ENCODE results near the gene PACS2.
"Not testable (repeated sequence)": the region's sequence is repeated elsewhere in the genome, so short reads cannot be mapped to it uniquely, and the experiment has no call there.

The PACS2 gene

DNA sequence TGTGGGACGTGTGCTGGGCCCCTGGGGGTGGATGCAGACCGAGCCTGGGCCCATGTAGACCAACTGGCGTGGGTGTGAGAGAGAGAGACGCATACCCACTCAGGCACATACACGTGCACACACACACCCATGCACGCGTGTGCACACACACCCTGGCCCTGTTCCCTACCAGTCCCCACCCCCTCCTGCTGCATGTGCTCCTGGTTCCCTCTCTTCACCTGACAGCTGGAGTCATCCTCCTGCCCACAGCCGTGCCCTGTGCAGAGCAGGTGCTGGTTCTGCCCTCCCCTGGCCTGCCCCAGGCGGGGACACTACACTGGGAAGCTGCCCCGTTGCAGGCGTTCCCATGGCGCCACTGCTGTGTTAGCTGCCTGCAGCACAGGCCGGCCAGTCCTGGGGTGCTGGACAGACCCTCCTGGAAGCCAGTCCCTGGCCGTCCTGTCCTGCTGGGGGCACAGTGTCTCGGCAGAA, 18.5 kb downstream of the PACS2 start:
- no peak for DNase-seq (ENCODE audit: low read depth)

DNA sequence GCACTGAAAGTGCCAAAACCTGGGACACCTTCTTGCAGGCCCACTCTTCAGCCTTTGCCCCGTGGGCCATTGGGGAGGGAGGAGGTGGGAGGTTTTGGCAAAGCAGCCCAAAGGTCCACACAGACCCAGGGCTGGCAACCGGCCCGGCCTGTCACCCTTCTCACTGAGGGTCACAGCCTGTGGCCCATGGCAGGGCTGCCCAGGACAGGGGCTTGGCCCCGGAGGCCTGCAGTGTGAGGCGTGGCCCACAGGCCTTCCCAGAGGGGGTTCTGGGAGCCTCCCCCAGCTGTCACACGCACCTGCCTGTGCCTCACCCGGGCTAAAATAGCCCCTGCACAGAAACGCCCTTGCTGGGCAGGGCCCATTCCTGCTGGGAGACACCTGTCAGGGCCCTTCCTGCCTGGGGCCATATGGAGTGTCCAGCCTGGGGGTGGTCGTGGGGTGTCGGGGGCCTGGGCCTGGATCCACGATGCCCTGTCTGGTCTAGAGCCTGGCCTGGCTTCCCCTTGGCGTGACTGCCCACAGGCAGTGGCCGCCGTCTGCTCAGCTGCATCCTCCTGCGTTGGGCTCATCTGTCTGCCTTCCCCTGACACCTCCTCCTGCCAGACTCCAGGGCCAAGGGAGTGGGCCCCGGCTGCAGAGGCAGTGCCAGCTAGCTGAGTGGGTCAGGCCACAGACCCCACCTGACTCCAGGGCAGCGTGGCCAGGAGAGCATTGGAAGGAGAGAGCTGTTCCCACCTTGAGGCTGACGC, 19.2 kb downstream of the PACS2 start:
- no peak for DNase-seq (ENCODE audit: low read depth)

DNA sequence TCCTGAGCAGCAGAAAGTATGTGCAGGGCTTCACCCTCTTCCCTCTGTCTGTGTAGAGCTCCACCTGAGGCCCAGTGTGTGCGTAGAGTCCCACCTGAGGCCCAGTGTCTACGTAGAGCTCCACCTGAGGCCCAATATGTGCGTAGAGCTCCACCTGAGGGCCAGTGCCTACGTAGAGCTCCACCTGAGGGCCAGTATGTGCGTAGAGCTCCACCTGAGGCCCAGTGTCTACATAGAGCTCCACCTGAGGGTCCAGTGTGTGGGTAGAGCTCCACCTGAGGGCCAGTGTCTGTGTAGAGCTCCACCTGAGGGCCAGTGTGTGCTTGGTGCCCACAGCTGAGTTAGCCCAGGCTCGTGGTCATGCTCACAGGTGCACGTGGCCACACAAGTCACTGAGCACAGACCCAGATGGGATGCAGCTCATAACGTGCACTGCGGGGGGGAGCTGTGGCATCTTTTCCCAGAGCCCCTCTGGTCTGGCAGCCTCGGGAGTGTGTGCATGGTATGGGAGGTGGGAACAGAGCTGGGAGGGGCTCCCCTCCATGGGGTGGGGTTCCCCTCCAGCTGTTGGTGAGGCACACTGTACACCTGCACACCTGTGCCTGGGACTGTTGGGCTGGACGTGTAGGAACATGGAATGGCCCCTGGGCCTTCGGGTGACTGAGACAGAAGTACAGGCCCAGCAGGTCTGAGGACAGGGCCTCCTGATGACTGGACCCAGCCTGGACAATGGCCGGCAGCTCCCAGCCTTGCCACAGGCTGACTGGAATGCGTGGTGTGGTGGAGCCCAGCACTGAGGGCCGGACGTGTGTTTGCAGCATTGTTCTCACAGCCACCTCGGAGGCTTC, 20.1 kb downstream of the PACS2 start:
- no peak for DNase-seq (ENCODE audit: low read depth)

- not testable (repeated sequence) for DNase-seq (ENCODE audit: low read depth)
Measured at GRCh38 chr14:105335231-105335542, 20.6 kb downstream of the PACS2 start.

GRCh38 chr14:105335735-105336476, 21.4 kb downstream of the PACS2 start:
- no peak for DNase-seq (ENCODE audit: low read depth)

DNA sequence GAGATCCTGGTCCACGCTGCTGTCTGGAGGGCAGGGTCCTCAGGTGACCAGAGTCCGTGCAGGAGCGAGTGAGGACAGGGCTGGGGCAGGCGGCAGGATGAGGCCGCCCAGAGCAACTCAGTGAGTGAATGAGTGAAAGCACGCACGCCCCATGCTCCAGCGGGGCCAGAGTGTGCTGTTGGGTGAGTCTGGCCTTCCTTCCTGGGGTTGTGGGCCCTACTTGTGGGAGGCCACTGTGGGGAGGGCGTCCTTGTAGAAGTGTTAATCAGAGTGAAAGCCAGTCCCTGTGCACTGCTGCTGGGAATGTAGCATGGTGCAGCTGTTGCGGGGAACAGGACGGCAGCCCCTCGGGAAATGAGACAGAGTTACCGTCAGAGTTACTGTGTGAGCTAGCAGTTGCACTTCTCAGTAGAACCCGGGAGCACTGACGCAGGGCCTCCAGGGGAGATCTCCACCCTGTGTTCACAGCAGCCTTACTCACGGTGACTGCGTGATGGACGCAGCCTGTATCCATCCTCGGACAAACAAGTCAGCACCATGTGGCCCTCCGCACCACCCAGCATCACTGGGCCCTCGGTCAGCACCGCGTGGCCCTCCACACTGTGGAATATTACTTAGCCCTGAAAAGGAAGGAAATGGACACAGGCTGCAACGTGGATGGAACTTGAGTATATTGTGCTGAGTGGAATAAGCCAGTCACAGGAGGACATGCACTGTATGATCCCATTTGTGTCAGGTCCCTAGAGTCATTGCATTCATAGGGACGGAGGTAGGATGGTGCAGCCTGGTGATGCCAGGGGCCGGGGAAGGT, 22.1 kb downstream of the PACS2 start:
- DNase-seq (ENCODE audit: low read depth), result no peak

GRCh38 chr14:105337433-105337832, 22.9 kb downstream of the PACS2 start:
- DNase-seq (ENCODE audit: low read depth), result no peak

GRCh38 chr14:105337966-105338741, 23.6 kb downstream of the PACS2 start:
- DNase-seq (ENCODE audit: low read depth), result no peak

GRCh38 chr14:105340821-105341733, 26.5 kb downstream of the PACS2 start:
- DNase-seq (ENCODE audit: low read depth), result no peak

GRCh38 chr14:105343194-105343593, 28.6 kb downstream of the PACS2 start:
- no peak for DNase-seq (ENCODE audit: low read depth)

DNA sequence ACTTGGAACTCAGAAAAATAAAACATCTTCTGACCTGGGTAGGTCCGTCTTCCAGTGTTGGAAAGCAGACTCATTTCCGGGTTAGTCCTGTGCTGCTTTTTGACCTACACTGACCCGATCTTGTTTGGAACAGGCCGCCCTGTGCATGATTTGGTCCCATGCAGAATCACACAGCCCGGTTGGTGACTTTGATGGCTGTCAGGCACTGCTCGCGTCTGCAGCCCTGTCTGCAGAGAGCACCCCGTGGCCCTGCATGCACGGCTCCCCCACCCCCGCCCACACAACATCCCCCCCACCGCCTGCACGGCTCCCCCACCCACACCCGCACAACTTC, 31.6 kb downstream of the PACS2 start:
- no peak for DNase-seq (ENCODE audit: low read depth)

- DNase-seq (ENCODE audit: low read depth), result no peak
Measured at GRCh38 chr14:105346876-105347586, 32.5 kb downstream of the PACS2 start.

DNA sequence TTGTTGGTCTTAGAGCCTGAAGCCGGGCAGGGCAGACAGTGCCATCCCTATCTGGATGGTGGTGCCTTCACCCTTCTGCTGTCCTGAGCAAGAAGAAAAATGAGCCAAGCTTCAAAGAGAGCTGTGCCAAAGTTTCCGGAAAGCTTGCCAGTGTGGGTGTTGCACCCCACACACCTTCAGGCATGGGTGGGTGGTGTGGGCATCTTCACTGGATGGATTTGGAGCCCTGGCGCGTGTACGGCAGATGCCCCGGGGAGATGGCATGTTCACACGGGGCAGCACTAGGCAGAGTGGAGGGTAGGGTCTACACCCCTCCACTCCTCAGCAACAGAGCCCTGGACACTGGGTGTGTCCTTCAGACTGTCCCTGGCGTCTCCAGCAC, 33.0 kb downstream of the PACS2 start:
- no peak for DNase-seq (ENCODE audit: low read depth)

GRCh38 chr14:105348169-105348944, 33.8 kb downstream of the PACS2 start:
- no peak for DNase-seq (ENCODE audit: low read depth)

- no peak for DNase-seq (ENCODE audit: low read depth)
Measured at GRCh38 chr14:105348945-105349699, 34.6 kb downstream of the PACS2 start.

DNA sequence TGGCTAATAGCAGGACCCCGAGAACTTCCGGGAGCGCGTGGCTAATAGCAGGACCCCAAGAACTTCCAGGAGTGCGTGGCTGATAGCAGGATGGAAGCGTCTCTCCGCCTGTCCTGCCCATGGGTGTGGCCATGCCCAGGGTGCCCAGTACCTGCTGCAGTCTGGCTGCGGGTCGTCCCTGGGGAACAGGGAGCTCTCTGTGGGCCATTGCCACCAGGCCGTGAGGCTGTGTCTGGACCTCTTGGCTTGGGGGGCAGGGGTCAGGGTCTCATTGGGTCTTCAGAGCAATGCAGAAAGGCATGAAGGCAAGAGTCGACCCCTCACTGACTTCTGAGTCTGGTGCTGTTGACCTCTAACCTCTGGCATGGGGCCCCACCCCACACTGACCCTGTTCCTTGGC, 35.4 kb downstream of the PACS2 start:
- DNase-seq (ENCODE audit: low read depth), result no peak

- DNase-seq (ENCODE audit: low read depth), result no peak
Measured at GRCh38 chr14:105350450-105351244, 36.1 kb downstream of the PACS2 start.
